H1 (cell line): ENCODE measurements around the gene FGF6.

Source experiments
- SUZ12 ChIP-seq: fragments of 200-600 bp; sonication (generic); IDR thresholded peaks from 2 replicates; pipeline ENCODE4 v1.6.1; 2012; ENCODE audit warnings: mild to moderate bottlenecking, inconsistent platforms, low read length, moderate library complexity, mixed read lengths
- TF ChIP-seq, protein P1 (sequence below), 3 experiments: IDR thresholded peaks; 1 replicate in 2 of 3; 2 replicates in 1 of 3; pipeline versions ENCODE4 v1.5.1 to v1.6.1; 2011; ENCODE audit warnings: low read length in 3 of 3, mild to moderate bottlenecking in 3 of 3, inconsistent platforms in 2 of 3, low read depth in 1 of 3, moderate library complexity in 1 of 3; ENCODE audit not compliant: insufficient read depth in 1 of 3; ENCODE audit errors: control extremely low read depth in 1 of 3

DNA sequence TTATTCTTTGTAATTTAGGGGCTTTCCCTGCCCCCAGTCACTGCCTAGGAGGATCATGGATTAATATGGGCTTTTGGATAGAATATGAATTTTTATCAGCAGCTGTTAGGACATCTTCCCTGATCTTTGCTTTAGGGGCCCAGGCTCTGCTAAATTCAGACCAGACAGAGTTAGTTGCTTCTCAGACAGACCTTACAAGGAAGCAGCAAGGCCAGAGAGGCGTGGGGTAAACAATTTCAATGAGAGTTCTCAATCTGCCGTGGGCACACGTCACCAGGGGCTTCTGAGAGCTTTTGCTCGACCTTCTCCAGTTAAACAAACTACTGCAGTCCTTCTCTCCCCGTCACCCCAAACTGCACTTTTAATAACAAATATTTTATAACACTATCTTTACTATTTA, 27.7 kb downstream of the FGF6 start:
- no peak for TF ChIP-seq SUZ12
- TF ChIP-seq, protein P1, sequence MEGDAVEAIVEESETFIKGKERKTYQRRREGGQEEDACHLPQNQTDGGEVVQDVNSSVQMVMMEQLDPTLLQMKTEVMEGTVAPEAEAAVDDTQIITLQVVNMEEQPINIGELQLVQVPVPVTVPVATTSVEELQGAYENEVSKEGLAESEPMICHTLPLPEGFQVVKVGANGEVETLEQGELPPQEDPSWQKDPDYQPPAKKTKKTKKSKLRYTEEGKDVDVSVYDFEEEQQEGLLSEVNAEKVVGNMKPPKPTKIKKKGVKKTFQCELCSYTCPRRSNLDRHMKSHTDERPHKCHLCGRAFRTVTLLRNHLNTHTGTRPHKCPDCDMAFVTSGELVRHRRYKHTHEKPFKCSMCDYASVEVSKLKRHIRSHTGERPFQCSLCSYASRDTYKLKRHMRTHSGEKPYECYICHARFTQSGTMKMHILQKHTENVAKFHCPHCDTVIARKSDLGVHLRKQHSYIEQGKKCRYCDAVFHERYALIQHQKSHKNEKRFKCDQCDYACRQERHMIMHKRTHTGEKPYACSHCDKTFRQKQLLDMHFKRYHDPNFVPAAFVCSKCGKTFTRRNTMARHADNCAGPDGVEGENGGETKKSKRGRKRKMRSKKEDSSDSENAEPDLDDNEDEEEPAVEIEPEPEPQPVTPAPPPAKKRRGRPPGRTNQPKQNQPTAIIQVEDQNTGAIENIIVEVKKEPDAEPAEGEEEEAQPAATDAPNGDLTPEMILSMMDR (IDR thresholded peaks at IDR 0.05; ENCODE audit: control extremely low read depth in 1 of 3, insufficient read depth in 1 of 3, low read depth in 1 of 3, low read length in 3 of 3) = no peak
